ENCODE results near the gene MPV17.
"Not testable (repeated sequence)": the region's sequence is repeated elsewhere in the genome, so short reads cannot be mapped to it uniquely, and the experiment has no call there.

Gene MPV17

DNA sequence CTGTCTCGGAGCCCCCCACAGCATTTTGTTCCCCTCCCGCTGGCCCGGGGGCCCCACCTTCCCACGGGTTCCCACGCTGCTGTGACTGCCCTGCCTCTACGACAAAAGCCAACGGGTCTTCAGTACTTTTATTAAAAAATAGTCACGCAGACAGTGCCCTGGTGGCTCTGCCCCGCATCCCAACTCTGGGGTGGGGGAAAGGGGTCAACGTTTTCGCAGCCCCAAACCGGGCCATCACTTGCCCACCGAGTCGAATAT lies 15.7 kb downstream of the MPV17 start:
- in situ Hi-C loops (cut with HindIII; ENCODE audit: low sequenced_read_pairs): no loop called here
- no peak overlapping the region for H3K4me3 ChIP-seq (ENCODE audit: low read depth, low read length)
- TF ChIP-seq, protein P1, sequence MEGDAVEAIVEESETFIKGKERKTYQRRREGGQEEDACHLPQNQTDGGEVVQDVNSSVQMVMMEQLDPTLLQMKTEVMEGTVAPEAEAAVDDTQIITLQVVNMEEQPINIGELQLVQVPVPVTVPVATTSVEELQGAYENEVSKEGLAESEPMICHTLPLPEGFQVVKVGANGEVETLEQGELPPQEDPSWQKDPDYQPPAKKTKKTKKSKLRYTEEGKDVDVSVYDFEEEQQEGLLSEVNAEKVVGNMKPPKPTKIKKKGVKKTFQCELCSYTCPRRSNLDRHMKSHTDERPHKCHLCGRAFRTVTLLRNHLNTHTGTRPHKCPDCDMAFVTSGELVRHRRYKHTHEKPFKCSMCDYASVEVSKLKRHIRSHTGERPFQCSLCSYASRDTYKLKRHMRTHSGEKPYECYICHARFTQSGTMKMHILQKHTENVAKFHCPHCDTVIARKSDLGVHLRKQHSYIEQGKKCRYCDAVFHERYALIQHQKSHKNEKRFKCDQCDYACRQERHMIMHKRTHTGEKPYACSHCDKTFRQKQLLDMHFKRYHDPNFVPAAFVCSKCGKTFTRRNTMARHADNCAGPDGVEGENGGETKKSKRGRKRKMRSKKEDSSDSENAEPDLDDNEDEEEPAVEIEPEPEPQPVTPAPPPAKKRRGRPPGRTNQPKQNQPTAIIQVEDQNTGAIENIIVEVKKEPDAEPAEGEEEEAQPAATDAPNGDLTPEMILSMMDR (IDR thresholded peaks at IDR 0.05; ENCODE audit: low read depth, low read length, missing control alignments): no peak
- DNase-seq (ENCODE audit: low read depth): no peak

DNA sequence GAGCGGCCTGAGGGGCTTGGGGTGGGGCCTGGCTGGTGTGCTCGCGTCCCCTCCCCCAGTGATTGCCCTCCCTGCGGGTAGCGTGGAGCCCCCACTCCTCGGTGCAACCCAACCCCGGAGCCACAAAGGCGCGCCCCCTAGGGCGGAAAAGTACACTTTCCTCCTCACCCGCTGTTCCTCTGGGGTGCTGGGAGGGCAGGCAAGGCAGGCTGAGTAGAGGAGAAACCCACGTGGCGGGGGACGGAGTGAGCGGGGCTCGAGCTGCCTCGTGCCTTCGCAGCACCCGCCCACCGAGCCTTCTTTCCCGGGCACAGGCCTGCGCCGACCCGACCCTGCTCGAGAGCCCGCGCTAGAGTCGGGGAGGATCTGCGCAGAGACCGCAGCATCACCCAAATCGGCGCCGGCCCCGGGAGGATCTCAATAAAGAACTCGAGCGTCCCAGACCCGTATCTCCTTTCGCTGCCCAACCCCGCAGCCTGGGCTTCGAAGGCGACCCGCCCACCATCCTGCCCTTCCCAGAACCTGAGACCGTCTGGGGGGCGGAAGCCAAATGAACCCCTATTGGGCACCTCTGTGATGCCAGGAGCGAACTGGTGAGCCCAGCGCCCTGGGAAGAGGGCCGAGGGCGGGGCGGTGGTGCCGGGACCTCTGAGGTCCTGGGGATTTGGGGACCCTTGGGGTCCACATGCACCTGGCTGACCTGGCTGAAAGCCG lies 16.2 kb downstream of the MPV17 start:
- no peak overlapping the region for H3K4me3 ChIP-seq (ENCODE audit: low read depth, low read length)
- in situ Hi-C loops (cut with HindIII; ENCODE audit: low sequenced_read_pairs): no loop called here
- no peak for DNase-seq (ENCODE audit: low read depth)
- TF ChIP-seq, protein P1 (IDR thresholded peaks at IDR 0.05; ENCODE audit: low read depth, low read length, missing control alignments): no peak

DNA sequence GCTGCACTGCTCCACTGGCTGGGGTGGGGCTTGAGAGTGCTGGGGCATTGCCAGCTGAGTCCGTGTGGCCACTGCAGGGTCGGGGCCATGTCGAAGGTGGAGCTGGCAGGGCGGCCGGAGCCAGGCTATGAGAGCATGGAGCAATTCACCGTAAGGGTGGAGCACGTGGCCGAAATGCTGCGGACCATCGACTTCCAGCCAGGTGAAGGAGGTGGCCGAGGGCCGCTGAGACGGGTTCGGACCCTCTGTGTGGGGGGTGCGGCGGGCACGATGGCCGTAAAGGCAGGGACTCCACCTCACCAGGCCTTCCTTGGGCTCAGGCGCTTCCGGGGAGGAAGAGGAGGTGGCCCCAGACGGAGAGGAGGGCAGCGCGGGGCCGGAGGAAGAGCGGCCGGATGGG lies 16.8 kb downstream of the MPV17 start:
- TF ChIP-seq, protein P1 (IDR thresholded peaks at IDR 0.05; ENCODE audit: low read depth, low read length, missing control alignments): no peak
- in situ Hi-C loops (cut with HindIII; ENCODE audit: low sequenced_read_pairs): no loop called here
- no peak for DNase-seq (ENCODE audit: low read depth)
- H3K4me3 ChIP-seq (ENCODE audit: low read depth, low read length): no peak overlapping the region

DNA sequence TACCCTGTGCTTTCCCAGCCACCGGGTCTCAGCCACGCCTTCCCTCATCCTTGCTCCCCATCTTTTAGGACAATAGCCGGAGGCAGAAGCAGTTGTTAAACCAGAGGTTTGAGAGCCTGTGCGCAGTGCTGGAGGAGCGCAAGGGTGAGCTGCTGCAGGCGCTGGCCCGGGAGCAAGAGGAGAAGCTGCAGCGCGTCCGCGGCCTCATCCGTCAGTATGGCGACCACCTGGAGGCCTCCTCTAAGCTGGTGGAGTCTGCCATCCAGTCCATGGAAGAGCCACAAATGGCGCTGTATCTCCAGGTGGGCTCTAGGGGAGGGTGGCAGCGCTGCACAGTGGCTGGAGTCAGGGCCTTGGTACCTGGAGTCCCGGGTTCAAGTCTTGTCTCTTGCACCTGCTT lies 17.4 kb downstream of the MPV17 start:
- in situ Hi-C loops (cut with HindIII; ENCODE audit: low sequenced_read_pairs): no loop called here

GRCh38 chr2:27304488-27305240 lies 18.2 kb downstream of the MPV17 start:
- in situ Hi-C loops (cut with HindIII; ENCODE audit: low sequenced_read_pairs): no loop called here
- TF ChIP-seq, protein P1 (IDR thresholded peaks at IDR 0.05; ENCODE audit: low read depth, low read length, missing control alignments): no peak
- no peak for DNase-seq (ENCODE audit: low read depth)
- no peak overlapping the region for H3K4me3 ChIP-seq (ENCODE audit: low read depth, low read length)

More for the DNA sequence above, 17.4 kb downstream of the MPV17 start:
- no peak overlapping the region for H3K4me3 ChIP-seq (ENCODE audit: low read depth, low read length)
- DNase-seq (ENCODE audit: low read depth): no peak
- TF ChIP-seq, protein P1 (IDR thresholded peaks at IDR 0.05; ENCODE audit: low read depth, low read length, missing control alignments): no peak

- no peak overlapping the region for H3K4me3 ChIP-seq (ENCODE audit: low read depth, low read length)
Observed at GRCh38 chr2:27303093-27304025, 19.5 kb downstream of the MPV17 start.

GRCh38 chr2:27300606-27301005 lies 22.3 kb downstream of the MPV17 start:
- DNase-seq (ENCODE audit: low read depth); in situ Hi-C loops (cut with HindIII; ENCODE audit: low sequenced_read_pairs); H3K4me3 ChIP-seq (ENCODE audit: low read depth, low read length): not testable (repeated sequence)

More at GRCh38 chr2:27303093-27304025, 19.5 kb downstream of the MPV17 start:
- in situ Hi-C loops (cut with HindIII; ENCODE audit: low sequenced_read_pairs): no loop called here
- DNase-seq (ENCODE audit: low read depth): no peak
- TF ChIP-seq, protein P1 (IDR thresholded peaks at IDR 0.05; ENCODE audit: low read depth, low read length, missing control alignments): peak; percentile 86

Data from astrocyte of the cerebellum (primary cell).